ENCODE results near the gene MTCL3.
"Not testable (repeated sequence)": the region's sequence is repeated elsewhere in the genome, so short reads cannot be mapped to it uniquely, and the experiment has no call there.

The MTCL3 gene

GRCh38 chr6:127428562-127428961 is 90.6 kb downstream of the MTCL3 start:
- not testable (repeated sequence) for DNase-seq (ENCODE audit: low read depth)

- DNase-seq (ENCODE audit: low read depth), result no peak
Observed at GRCh38 chr6:127423921-127424320, 95.2 kb downstream of the MTCL3 start.

Data from activated gamma-delta T cell treated with anti-CD3 and anti-CD28 coated beads, Interleukin-2, amount 50 U/mL, for 16 hours (primary cell).